WI38 (cell line): ENCODE data around the gene ESPL1.

Experiments used
- H3K4me3 ChIP-seq: 2 replicates; pipeline ENCODE4 v1.5.1; 2011; ENCODE audit warnings: low read depth, mild to moderate bottlenecking, control low read depth, low read length
- CTCF ChIP-seq: IDR thresholded peaks from 2 replicates; pipeline ENCODE4 v1.5.1; 2012; ENCODE audit warnings: low read depth, mild to moderate bottlenecking, control low read depth, low read length

ESPL1 gene

GRCh38 chr12:53267999-53268629 is at the start of gene ESPL1:
Gene ESPL1 (plus strand): TSS chr12:53268299. CDS start chr12:53268767, 468 bp downstream.
- peak within 1 kb of the TSS; percentile 71 for H3K4me3 ChIP-seq
- TF ChIP-seq CTCF, result no peak

GRCh38 chr12:53218551-53219291 is 49.4 kb upstream of the ESPL1 start:
- peak overlapping the region; percentile 70 for H3K4me3 ChIP-seq
- no peak for TF ChIP-seq CTCF

DNA sequence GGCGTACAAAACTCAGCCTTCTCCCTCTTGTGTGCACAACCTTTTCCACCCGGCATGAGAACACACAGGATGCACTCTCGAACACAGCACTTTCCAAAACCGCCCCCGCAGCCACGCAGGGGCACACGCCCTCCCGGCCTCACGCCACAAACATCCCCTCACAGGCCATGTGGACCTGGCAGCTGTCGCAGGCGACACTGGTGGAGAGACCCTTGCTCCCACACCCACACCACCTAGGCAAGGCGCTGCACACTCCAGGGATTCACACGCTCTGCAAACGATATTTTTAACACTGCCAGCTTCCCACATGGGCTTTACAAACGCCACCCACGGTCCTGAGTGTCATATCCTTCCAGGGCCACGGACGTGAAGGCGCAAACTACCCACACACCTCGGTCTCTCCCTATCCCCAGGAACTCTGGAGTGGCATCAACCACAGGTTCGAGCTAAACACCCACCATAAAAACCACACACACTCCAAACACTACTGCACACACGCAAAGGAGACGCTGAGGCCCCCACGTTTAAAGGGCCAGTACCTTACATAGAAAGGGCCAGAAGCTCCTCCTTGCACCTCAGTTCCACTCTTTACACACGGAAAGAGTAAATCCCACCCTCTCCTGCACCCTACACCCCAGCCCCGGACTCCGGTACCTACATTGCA is 48.7 kb upstream of the ESPL1 start:
- no peak for TF ChIP-seq CTCF
- H3K4me3 ChIP-seq, result peak overlapping the region; percentile 70

- H3K4me3 ChIP-seq, result peak overlapping the region; percentile 70
- no peak for TF ChIP-seq CTCF
Observed at GRCh38 chr12:53219956-53220693, 48.0 kb upstream of the ESPL1 start.

- peak overlapping the region; percentile 70 for H3K4me3 ChIP-seq
- no peak for TF ChIP-seq CTCF
Observed at GRCh38 chr12:53220694-53221202, 47.4 kb upstream of the ESPL1 start.

- 0 out of 2 replicates have a peak, but pooled peaks have one; percentile 5 for TF ChIP-seq CTCF
- peak overlapping the region; percentile 60 for H3K4me3 ChIP-seq
Observed at GRCh38 chr12:53221203-53222080, 46.7 kb upstream of the ESPL1 start.
